Endothelial cell of umbilical vein (primary cell): ENCODE results near the gene SMAD6. TPM values are rescaled to one million over a fixed set of nuclear protein-coding genes. Genes with fewer than 3 reads are reported as not detected.

Experiments
- BruUV-seq: library from RNA; stranded (reverse); fragments of 400-500 nt; replicated peaks from 2 replicates; lab custom pipeline; 2021; lab: Mats Ljungman, UMichigan
- CTCF ChIA-PET: fragments of 300-600, 350-600 bp; sonication (Branson Sonifier 250); formaldehyde crosslinking; loops from one replicate; lab custom pipeline; 2021; ENCODE audit warnings: antibody characterized with exemption, inconsistent platforms; lab: Charles Lee
- POLR2A ChIA-PET: fragments of 300-600, 350-600 bp; sonication (Branson Sonifier 250); formaldehyde crosslinking; loops from one replicate; lab custom pipeline; 2021; ENCODE audit warnings: antibody characterized with exemption, inconsistent platforms; lab: Charles Lee
- DNase-seq: peaks from one replicate; pipeline ENCODE4 v3.0.0-alpha.2; 2011; ENCODE audit warnings: low read depth, low spot score
- FAIRE-seq: peaks from 2 replicates; lab custom pipeline; 2011; peaks lifted over from hg19 to GRCh38; lab: Jason Lieb, UNC
- H2AFZ ChIP-seq: 2 replicates; pipeline ENCODE4 v1.6.0; 2012; ENCODE audit warnings: low read depth, low read length, control low read depth, inconsistent platforms
- H3K27ac ChIP-seq: 2 replicates; pipeline ENCODE4 v1.5.1; 2011; ENCODE audit warnings: low read depth, mild to moderate bottlenecking, control low read depth, low read length, moderate library complexity; ENCODE audit not compliant: insufficient read depth
- H3K27me3 ChIP-seq, 2 experiments: 2 replicates each; pipeline versions ENCODE4 v1.6.0 to v1.6.1; 2011; ENCODE audit warnings: low read length in 2 of 2, mixed read lengths in 1 of 2; ENCODE audit not compliant: control insufficient read depth in 2 of 2, insufficient read depth in 2 of 2
- H3K36me3 ChIP-seq, 2 experiments: 2 replicates in 1 of 2; 3 replicates in 1 of 2; pipeline ENCODE4 v1.5.1; 2011; ENCODE audit warnings: low read length in 2 of 2, mild to moderate bottlenecking in 1 of 2, moderate library complexity in 1 of 2; ENCODE audit not compliant: control insufficient read depth in 2 of 2, insufficient read depth in 2 of 2; ENCODE audit errors: extremely low read depth in 1 of 2
- H3K4me1 ChIP-seq: 3 replicates; pipeline ENCODE4 v1.5.1; 2011; ENCODE audit warnings: mild to moderate bottlenecking, low read length; ENCODE audit not compliant: control insufficient read depth, insufficient read depth; ENCODE audit errors: extremely low read depth
- H3K4me2 ChIP-seq: 2 replicates; pipeline ENCODE4 v1.6.1; 2011; ENCODE audit warnings: low read length, control low read depth, mixed read lengths; ENCODE audit not compliant: insufficient read depth
- H3K4me3 ChIP-seq, 3 experiments: fragments of 200-600 bp in 1 of 3; sonication (generic), shearing (Covaris generic) in 1 of 3; replicated peaks in 1 of 3; 2 replicates each; pipeline ENCODE4 v1.5.1; 2011 to 2016; ENCODE audit warnings: control low read depth in 3 of 3, low read length in 3 of 3, mild to moderate bottlenecking in 2 of 3, inconsistent platforms in 1 of 3, low read depth in 1 of 3, moderate library complexity in 1 of 3; ENCODE audit not compliant: insufficient read depth in 1 of 3
- H3K79me2 ChIP-seq: 2 replicates; pipeline ENCODE4 v1.6.0; 2012; ENCODE audit warnings: low read length, inconsistent platforms; ENCODE audit not compliant: control insufficient read depth, insufficient read depth
- H3K9ac ChIP-seq: replicated peaks from 2 replicates; pipeline ENCODE3; 2011; ENCODE audit warnings: low read length, control low read depth; ENCODE audit not compliant: insufficient read depth; ENCODE audit errors: extremely low read depth
- H3K9me1 ChIP-seq: replicated peaks from 3 replicates; pipeline ENCODE4 v1.6.0; 2011; ENCODE audit warnings: mild to moderate bottlenecking, low read length; ENCODE audit not compliant: control insufficient read depth, insufficient read depth; ENCODE audit errors: extremely low read depth
- H3K9me3 ChIP-seq: replicated peaks from 2 replicates; pipeline ENCODE4 v1.5.1; 2012; ENCODE audit warnings: low read length, inconsistent platforms; ENCODE audit not compliant: control insufficient read depth, insufficient read depth
- H4K20me1 ChIP-seq: replicated peaks from 2 replicates; pipeline ENCODE3; 2011; ENCODE audit warnings: mild to moderate bottlenecking, low read length; ENCODE audit not compliant: control insufficient read depth, insufficient read depth; ENCODE audit errors: extremely low read depth
- EZH2 ChIP-seq: IDR thresholded peaks from 2 replicates; pipeline ENCODE4 v1.6.1; 2012; ENCODE audit warnings: borderline replicate concordance, low read depth, mild to moderate bottlenecking, moderate library complexity, low read length, inconsistent platforms; ENCODE audit not compliant: severe bottlenecking
- FOS ChIP-seq: IDR thresholded peaks from 2 replicates; pipeline ENCODE4 v1.6.1; 2011; ENCODE audit warnings: mild to moderate bottlenecking, low read length, moderate library complexity, borderline replicate concordance; ENCODE audit not compliant: insufficient read depth
- GATA2 ChIP-seq: IDR thresholded peaks from 2 replicates; pipeline ENCODE4 v1.7.0; 2011; ENCODE audit warnings: low read depth, mild to moderate bottlenecking, moderate library complexity, mixed read lengths, low read length; ENCODE audit not compliant: insufficient read length, insufficient read depth
- JUN ChIP-seq: IDR thresholded peaks from 2 replicates; pipeline ENCODE4 v1.6.1; 2011; ENCODE audit warnings: borderline replicate concordance, low read depth; ENCODE audit not compliant: insufficient read length, insufficient read depth
- MYC ChIP-seq: IDR thresholded peaks from one replicate; pipeline ENCODE4 v1.6.1; 2011; ENCODE audit warnings: mild to moderate bottlenecking, low read depth, low read length
- POLR2A ChIP-seq: IDR thresholded peaks from 2 replicates; pipeline ENCODE4 v1.6.1; 2012; ENCODE audit warnings: low read depth, mild to moderate bottlenecking, control low read depth, low read length
- POLR2AphosphoS5 ChIP-seq: IDR thresholded peaks from 2 replicates; pipeline ENCODE4 v1.6.1; 2012; ENCODE audit warnings: low read depth, mild to moderate bottlenecking, control low read depth, low read length, moderate library complexity; ENCODE audit not compliant: insufficient read depth
- dilution Hi-C: fragments of 300-500 bp; cut with MboI; formaldehyde crosslinking; loops from one replicate; pipeline ENCODE4 v1.15.0; 2019; ENCODE audit warnings: low sequenced_read_pairs; ENCODE audit not compliant: extremely low pct_ligation_motif_present
- intact Hi-C: fragments of 100-400 bp; cut with micrococcal nuclease; formaldehyde crosslinking; loops from one replicate; pipeline ENCODE4 v1.10.0; 2022
- polyA plus RNA-seq, 4 experiments: library from polyadenylated mRNA; depleted of rRNA in 3 of 4; stranded (reverse) in 3 of 4; unstranded in 1 of 4; fragments of >200 nt; gene quantifications; 2 replicates each; pipeline versions ENCODE4 v1.2.1 to v1.2.3, GENCODE V29; 2011 to 2012; ENCODE audit warnings: missing spikeins in 1 of 4
- total RNA-seq: library from RNA; stranded (reverse); gene quantifications from 2 replicates; pipeline ENCODE4 v1.2.3, GENCODE V29; 2021
- TF ChIP-seq, protein P1 (sequence below): IDR thresholded peaks from 2 replicates; pipeline ENCODE4 v1.6.1; 2011; ENCODE audit not compliant: insufficient read depth, insufficient read length
- TF ChIP-seq, protein P2 (sequence below), 2 donors: IDR thresholded peaks; 1 replicate in 1 of 2; 2 replicates in 1 of 2; pipeline ENCODE4 v1.5.1; 2011; ENCODE audit warnings: low read length in 2 of 2, mild to moderate bottlenecking in 2 of 2, moderate library complexity in 2 of 2, control low read depth in 1 of 2, inconsistent platforms in 1 of 2, low read depth in 1 of 2; ENCODE audit not compliant: insufficient read depth in 1 of 2; ENCODE audit errors: extremely low read depth in 1 of 2

SMAD6 gene
- total and polyA plus RNA-seq, 2 donors (not counting 3 experiments of a cell fraction or from before 2014, with no cell fraction given) = 7.3 to 12.5 TPM

DNA sequence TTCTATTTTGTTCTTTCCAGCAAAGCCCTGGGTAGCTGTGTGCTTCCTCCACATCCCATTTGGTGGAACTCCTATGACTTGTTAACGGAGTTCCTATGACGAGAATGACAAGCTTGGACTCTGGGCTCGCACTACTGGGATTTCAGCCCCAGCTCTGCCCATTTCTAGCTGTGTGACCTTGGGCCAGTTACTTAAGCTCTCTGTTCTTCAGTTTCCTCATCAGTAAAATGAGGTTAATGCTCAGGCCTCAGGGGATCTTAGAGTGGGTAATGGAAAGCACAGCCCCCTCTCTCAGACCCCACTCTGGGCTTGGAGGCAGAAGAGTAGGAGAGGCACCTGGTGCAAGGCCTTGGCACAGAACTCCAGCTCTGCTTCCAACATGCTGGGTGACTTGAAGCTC, 123.1 kb downstream of the SMAD6 start:
- no peak overlapping the region for H3K27ac ChIP-seq
- intact Hi-C loops (loop anchor here (5.0 kb wide), 1 partner anchor 597 kb away; no protein-coding TSS in a partner anchor), dilution Hi-C loops (no loop called here)
- H4K20me1 ChIP-seq = no peaks in the 10 kb centered on the region
- FAIRE-seq (no peak), DNase-seq (no peak)
- no peaks in the 10 kb centered on the region for H3K36me3 ChIP-seq
- BruUV-seq = no TSS peak
- no peaks in the 10 kb centered on the region for H3K9me1 ChIP-seq
- H3K27me3 ChIP-seq = no peaks in the 10 kb centered on the region
- no peaks in the 10 kb centered on the region for H3K79me2 ChIP-seq
- no peak for TF ChIP-seq EZH2
- no peak for TF ChIP-seq POLR2AphosphoS5
- TF ChIP-seq MYC = no peak
- TF ChIP-seq, protein P1, sequence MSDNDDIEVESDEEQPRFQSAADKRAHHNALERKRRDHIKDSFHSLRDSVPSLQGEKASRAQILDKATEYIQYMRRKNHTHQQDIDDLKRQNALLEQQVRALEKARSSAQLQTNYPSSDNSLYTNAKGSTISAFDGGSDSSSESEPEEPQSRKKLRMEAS = no peak
- no peak for TF ChIP-seq GATA2
- no peak for TF ChIP-seq FOS
- TF ChIP-seq, protein P2, sequence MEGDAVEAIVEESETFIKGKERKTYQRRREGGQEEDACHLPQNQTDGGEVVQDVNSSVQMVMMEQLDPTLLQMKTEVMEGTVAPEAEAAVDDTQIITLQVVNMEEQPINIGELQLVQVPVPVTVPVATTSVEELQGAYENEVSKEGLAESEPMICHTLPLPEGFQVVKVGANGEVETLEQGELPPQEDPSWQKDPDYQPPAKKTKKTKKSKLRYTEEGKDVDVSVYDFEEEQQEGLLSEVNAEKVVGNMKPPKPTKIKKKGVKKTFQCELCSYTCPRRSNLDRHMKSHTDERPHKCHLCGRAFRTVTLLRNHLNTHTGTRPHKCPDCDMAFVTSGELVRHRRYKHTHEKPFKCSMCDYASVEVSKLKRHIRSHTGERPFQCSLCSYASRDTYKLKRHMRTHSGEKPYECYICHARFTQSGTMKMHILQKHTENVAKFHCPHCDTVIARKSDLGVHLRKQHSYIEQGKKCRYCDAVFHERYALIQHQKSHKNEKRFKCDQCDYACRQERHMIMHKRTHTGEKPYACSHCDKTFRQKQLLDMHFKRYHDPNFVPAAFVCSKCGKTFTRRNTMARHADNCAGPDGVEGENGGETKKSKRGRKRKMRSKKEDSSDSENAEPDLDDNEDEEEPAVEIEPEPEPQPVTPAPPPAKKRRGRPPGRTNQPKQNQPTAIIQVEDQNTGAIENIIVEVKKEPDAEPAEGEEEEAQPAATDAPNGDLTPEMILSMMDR (IDR thresholded peaks at IDR 0.05; ENCODE audit: extremely low read depth in 1 of 2, insufficient read depth in 1 of 2, low read depth in 1 of 2, low read length in 2 of 2) = no peak
- TF ChIP-seq POLR2A = no peak
- TF ChIP-seq JUN = no peak
- H2AFZ ChIP-seq = no peak overlapping the region
- H3K9ac ChIP-seq = no peak overlapping the region
- H3K9me3 ChIP-seq = no peaks in the 10 kb centered on the region
- peaks cover 3% of the 10 kb centered on the region for H3K4me1 ChIP-seq
- CTCF ChIA-PET = interaction anchor here (0.8 to 1.4 kb wide), 3 partner anchors 34 to 36 kb away, joined by 3 to 4 read pairs (median 3); no protein-coding TSS in a partner anchor
- POLR2A ChIA-PET = no interaction called here
- H3K4me2 ChIP-seq = no peak overlapping the region
- no peak overlapping the region for H3K4me3 ChIP-seq
